GM23338 (cell line): ENCODE data around the gene TEX13B. TPM values are rescaled to one million over a fixed set of nuclear protein-coding genes. Genes with fewer than 3 reads are reported as not detected.

Experiments
- ATAC-seq: fragments of 200-7000 bp; cut with Tn5 transposase; 3 replicates; pipeline ENCODE4 v1.9.1; 2020
- DNase-seq: peaks from one replicate; pipeline ENCODE4 v3.0.0-alpha.2; 2015; ENCODE audit warnings: low spot score
- H2AFZ ChIP-seq: fragments of 200-600 bp; sonication (generic); 2 replicates; pipeline ENCODE4 v1.8.0; 2016; ENCODE audit warnings: antibody characterized with exemption, mild to moderate bottlenecking, moderate library complexity
- H3F3A ChIP-seq: fragments of 200-600 bp; sonication (generic); replicated peaks from 2 replicates; pipeline ENCODE4 v1.8.0; 2017; ENCODE audit warnings: antibody characterized with exemption, mixed run types, low read depth
- H3K27ac ChIP-seq: fragments of 200-600 bp; sonication (generic); 2 replicates; pipeline ENCODE4 v1.6.1; 2016; ENCODE audit warnings: low read depth
- H3K27me3 ChIP-seq: fragments of 200-600 bp; sonication (generic); 2 replicates; pipeline ENCODE4 v1.8.0; 2016; ENCODE audit warnings: mild to moderate bottlenecking, mixed run types, moderate library complexity; ENCODE audit not compliant: insufficient read depth
- H3K36me3 ChIP-seq: fragments of 200-600 bp; sonication (generic); 2 replicates; pipeline ENCODE4 v1.8.0; 2016; ENCODE audit warnings: mild to moderate bottlenecking; ENCODE audit not compliant: insufficient read depth
- H3K4me1 ChIP-seq: fragments of 200-600 bp; sonication (generic); 2 replicates; pipeline ENCODE4 v1.8.0; 2016; ENCODE audit warnings: mild to moderate bottlenecking, moderate library complexity; ENCODE audit not compliant: insufficient read depth
- H3K4me2 ChIP-seq: fragments of 200-600 bp; sonication (generic); 2 replicates; pipeline ENCODE4 v1.7.1; 2017; ENCODE audit warnings: mixed run types
- H3K4me3 ChIP-seq: fragments of 200-600 bp; sonication (generic); 2 replicates; pipeline ENCODE4 v1.6.1; 2016; ENCODE audit warnings: mixed run types
- H3K79me2 ChIP-seq: fragments of 200-600 bp; sonication (generic); replicated peaks from 2 replicates; pipeline ENCODE4 v1.8.0; 2017; ENCODE audit warnings: mild to moderate bottlenecking; ENCODE audit not compliant: insufficient read depth
- H3K9me2 ChIP-seq: fragments of 200-600 bp; sonication (generic); 2 replicates; pipeline ENCODE4 v1.8.0; 2017; ENCODE audit not compliant: insufficient read depth
- H4K20me1 ChIP-seq: fragments of 200-600 bp; sonication (generic); replicated peaks from 2 replicates; pipeline ENCODE4 v1.8.0; 2017; ENCODE audit warnings: mild to moderate bottlenecking; ENCODE audit not compliant: insufficient read depth
- H3K27ac Mint-ChIP-seq: 2 replicates; pipeline ENCODE4 v1.8.0; 2020; ENCODE audit warnings: inconsistent platforms, mild to moderate bottlenecking, moderate library complexity, mixed read lengths
- H3K27me3 Mint-ChIP-seq: 3 replicates; pipeline ENCODE4 v1.8.0; 2022; ENCODE audit warnings: low read depth, mild to moderate bottlenecking, moderate library complexity, mixed read lengths, inconsistent platforms; ENCODE audit not compliant: insufficient read depth, poor library complexity
- H3K36me3 Mint-ChIP-seq: 3 replicates; pipeline ENCODE4 v1.8.0; 2021; ENCODE audit warnings: low read depth, mild to moderate bottlenecking, inconsistent platforms, moderate library complexity, mixed read lengths
- H3K4me1 Mint-ChIP-seq: 3 replicates; pipeline ENCODE4 v1.8.0; 2020; ENCODE audit warnings: mild to moderate bottlenecking, inconsistent platforms, mixed read lengths
- H3K4me3 Mint-ChIP-seq: 3 replicates; pipeline ENCODE4 v1.8.0; 2021; ENCODE audit warnings: moderate library complexity, mild to moderate bottlenecking, inconsistent platforms, mixed read lengths
- H3K9me3 Mint-ChIP-seq: 3 replicates; pipeline ENCODE4 v1.8.0; 2020; ENCODE audit warnings: moderate library complexity, mild to moderate bottlenecking, inconsistent platforms, mixed read lengths
- EZH2 ChIP-seq: fragments of 200-600 bp; sonication (generic); IDR thresholded peaks from one replicate; pipeline ENCODE4 v1.8.0; 2017; ENCODE audit warnings: antibody characterized with exemption, mild to moderate bottlenecking, low read depth; ENCODE audit not compliant: unreplicated experiment
- EZH2phosphoT487 ChIP-seq: fragments of 200-600 bp; sonication (generic); IDR thresholded peaks from one replicate; pipeline ENCODE4 v1.8.1; 2018; ENCODE audit warnings: antibody characterized with exemption; ENCODE audit not compliant: unreplicated experiment
- JUNB ChIP-seq: IDR thresholded peaks from one replicate; pipeline ENCODE4 v1.6.1; 2016; ENCODE audit warnings: antibody characterized with exemption; ENCODE audit not compliant: unreplicated experiment
- NANOG ChIP-seq: IDR thresholded peaks from 2 replicates; pipeline ENCODE4 v1.6.1; 2016; ENCODE audit warnings: antibody characterized with exemption, borderline replicate concordance
- POLR2AphosphoS5 ChIP-seq: IDR thresholded peaks from 2 replicates; pipeline ENCODE4 v1.6.1; 2016; ENCODE audit warnings: antibody characterized with exemption, low read depth
- STAT1 ChIP-seq: IDR thresholded peaks from one replicate; pipeline ENCODE4 v1.6.1; 2016; ENCODE audit warnings: antibody characterized with exemption; ENCODE audit not compliant: unreplicated experiment
- ZNF114 ChIP-seq: fragments of 250-450 bp; sonication (Bioruptor Pico); IDR thresholded peaks from 2 replicates; pipeline ENCODE4 v1.5.0; 2020; ENCODE audit warnings: mild to moderate bottlenecking, moderate library complexity
- ZNF331 ChIP-seq: fragments of 250-450 bp; sonication (Bioruptor Pico); IDR thresholded peaks from 2 replicates; pipeline ENCODE4 v1.5.0; 2020; ENCODE audit warnings: low read depth, mild to moderate bottlenecking, moderate library complexity
- polyA plus RNA-seq: library from polyadenylated mRNA; unstranded; fragments of >200 nt; fragmentation: Nextera tagmentation; extraction: Ambion mirVana; gene quantifications from 2 replicates; pipeline ENCODE4 v1.2.1, GENCODE V29; 2016
- total RNA-seq: library from RNA; depleted of rRNA; stranded (reverse); fragments of >200 nt; shearing (Covaris generic); gene quantifications from 2 replicates; pipeline ENCODE4 v1.2.3, GENCODE V29; 2014
- TF ChIP-seq, protein P1 (sequence below): fragments of 250-450 bp; sonication (Bioruptor Pico); IDR thresholded peaks from 2 replicates; pipeline ENCODE4 v1.5.0; 2020; ENCODE audit warnings: mild to moderate bottlenecking, moderate library complexity
- TF ChIP-seq, protein P2 (sequence below): IDR thresholded peaks from 2 replicates; pipeline ENCODE4 v1.6.1; 2016; ENCODE audit warnings: antibody characterized with exemption

Gene TEX13B
- total and polyA plus RNA-seq, 2 experiments from 2014 or later: 0.16 TPM; not detected in 1

DNA sequence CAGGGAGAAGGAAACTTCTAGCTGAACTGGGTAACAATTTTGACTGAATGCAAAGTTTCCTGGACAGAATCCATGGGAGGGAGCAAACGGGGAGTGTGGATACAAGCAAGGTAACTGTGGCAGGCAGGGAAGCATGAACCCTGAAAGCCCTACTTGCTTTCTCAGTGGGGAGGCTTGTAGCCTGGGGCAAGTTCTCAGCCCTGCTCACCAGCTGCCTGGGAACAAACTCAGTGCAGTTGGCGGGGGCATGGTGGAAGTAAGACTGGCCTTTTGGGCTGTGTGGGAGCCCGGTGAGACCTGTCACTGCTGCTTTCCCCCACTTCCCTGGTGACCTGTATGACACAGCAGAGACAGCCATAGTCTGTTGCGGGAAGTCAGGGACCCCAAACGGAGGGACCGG is 14.0 kb upstream of the TEX13B start (continued):
- TF ChIP-seq, protein P1, sequence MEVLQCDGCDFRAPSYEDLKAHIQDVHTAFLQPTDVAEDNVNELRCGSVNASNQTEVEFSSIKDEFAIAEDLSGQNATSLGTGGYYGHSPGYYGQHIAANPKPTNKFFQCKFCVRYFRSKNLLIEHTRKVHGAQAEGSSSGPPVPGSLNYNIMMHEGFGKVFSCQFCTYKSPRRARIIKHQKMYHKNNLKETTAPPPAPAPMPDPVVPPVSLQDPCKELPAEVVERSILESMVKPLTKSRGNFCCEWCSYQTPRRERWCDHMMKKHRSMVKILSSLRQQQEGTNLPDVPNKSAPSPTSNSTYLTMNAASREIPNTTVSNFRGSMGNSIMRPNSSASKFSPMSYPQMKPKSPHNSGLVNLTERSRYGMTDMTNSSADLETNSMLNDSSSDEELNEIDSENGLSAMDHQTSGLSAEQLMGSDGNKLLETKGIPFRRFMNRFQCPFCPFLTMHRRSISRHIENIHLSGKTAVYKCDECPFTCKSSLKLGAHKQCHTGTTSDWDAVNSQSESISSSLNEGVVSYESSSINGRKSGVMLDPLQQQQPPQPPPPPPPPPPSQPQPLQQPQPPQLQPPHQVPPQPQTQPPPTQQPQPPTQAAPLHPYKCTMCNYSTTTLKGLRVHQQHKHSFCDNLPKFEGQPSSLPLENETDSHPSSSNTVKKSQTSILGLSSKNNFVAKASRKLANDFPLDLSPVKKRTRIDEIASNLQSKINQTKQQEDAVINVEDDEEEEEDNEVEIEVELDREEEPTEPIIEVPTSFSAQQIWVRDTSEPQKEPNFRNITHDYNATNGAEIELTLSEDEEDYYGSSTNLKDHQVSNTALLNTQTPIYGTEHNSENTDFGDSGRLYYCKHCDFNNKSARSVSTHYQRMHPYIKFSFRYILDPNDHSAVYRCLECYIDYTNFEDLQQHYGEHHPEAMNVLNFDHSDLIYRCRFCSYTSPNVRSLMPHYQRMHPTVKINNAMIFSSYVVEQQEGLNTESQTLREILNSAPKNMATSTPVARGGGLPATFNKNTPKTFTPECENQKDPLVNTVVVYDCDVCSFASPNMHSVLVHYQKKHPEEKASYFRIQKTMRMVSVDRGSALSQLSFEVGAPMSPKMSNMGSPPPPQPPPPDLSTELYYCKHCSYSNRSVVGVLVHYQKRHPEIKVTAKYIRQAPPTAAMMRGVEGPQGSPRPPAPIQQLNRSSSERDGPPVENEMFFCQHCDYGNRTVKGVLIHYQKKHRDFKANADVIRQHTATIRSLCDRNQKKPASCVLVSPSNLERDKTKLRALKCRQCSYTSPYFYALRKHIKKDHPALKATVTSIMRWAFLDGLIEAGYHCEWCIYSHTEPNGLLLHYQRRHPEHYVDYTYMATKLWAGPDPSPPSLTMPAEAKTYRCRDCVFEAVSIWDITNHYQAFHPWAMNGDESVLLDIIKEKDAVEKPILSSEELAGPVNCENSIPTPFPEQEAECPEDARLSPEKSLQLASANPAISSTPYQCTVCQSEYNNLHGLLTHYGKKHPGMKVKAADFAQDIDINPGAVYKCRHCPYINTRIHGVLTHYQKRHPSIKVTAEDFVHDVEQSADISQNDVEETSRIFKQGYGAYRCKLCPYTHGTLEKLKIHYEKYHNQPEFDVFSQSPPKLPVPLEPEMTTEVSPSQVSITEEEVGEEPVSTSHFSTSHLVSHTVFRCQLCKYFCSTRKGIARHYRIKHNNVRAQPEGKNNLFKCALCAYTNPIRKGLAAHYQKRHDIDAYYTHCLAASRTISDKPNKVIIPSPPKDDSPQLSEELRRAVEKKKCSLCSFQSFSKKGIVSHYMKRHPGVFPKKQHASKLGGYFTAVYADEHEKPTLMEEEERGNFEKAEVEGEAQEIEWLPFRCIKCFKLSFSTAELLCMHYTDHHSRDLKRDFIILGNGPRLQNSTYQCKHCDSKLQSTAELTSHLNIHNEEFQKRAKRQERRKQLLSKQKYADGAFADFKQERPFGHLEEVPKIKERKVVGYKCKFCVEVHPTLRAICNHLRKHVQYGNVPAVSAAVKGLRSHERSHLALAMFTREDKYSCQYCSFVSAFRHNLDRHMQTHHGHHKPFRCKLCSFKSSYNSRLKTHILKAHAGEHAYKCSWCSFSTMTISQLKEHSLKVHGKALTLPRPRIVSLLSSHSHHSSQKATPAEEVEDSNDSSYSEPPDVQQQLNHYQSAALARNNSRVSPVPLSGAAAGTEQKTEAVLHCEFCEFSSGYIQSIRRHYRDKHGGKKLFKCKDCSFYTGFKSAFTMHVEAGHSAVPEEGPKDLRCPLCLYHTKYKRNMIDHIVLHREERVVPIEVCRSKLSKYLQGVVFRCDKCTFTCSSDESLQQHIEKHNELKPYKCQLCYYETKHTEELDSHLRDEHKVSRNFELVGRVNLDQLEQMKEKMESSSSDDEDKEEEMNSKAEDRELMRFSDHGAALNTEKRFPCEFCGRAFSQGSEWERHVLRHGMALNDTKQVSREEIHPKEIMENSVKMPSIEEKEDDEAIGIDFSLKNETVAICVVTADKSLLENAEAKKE (CRISPR knock-in tag): no peak
- TF ChIP-seq ZNF114 (CRISPR knock-in tag): no peak

DNA sequence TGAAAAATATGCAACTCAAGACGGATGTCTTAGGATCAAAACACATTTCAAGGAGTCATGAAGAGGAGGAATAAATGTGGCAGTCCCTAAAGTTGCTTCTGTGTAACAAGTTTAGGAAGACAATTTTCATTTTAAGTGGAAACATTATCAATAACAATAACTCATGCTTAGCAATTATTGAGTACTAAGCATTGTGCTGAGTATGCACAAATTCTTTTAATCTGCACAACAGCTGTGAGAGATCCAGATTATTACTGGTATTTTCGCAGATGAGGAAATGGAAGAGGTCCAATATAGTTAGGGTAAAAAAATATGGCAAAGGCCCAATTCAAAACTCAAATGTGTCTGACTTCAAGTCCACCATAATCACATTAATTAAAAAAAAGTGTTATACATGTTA is 2.9 kb upstream of the TEX13B start:
- H3K36me3 ChIP-seq: no peaks in the 10 kb centered on the region
- H3K9me3 Mint-ChIP-seq: no peaks in the 10 kb centered on the region; the same call in 2 of the 3 replicates
- no peak overlapping the region for H3K4me3 ChIP-seq
- H3K9me2 ChIP-seq: no peaks in the 10 kb centered on the region
- no peaks in the 10 kb centered on the region for H3K79me2 ChIP-seq
- no peak overlapping the region for H2AFZ ChIP-seq
- H3K4me3 Mint-ChIP-seq: no peak overlapping the region
- peaks cover 2% of the 10 kb centered on the region for H3K27me3 Mint-ChIP-seq
- H3K4me1 ChIP-seq: no peaks in the 10 kb centered on the region
- no peak overlapping the region for H3K27ac ChIP-seq
- no peaks in the 10 kb centered on the region for H3F3A ChIP-seq
- no peaks in the 10 kb centered on the region for H4K20me1 ChIP-seq
- no peaks in the 10 kb centered on the region for H3K27me3 ChIP-seq
- no peak for TF ChIP-seq ZNF331 (CRISPR knock-in tag)
- TF ChIP-seq POLR2AphosphoS5: no peak
- TF ChIP-seq ZNF114 (CRISPR knock-in tag): no peak
- TF ChIP-seq, protein P1 (CRISPR knock-in tag): no peak
- no peak for TF ChIP-seq EZH2phosphoT487
- no peak for TF ChIP-seq STAT1
- no peak for TF ChIP-seq JUNB
- TF ChIP-seq EZH2: no peak
- TF ChIP-seq NANOG: no peak
- TF ChIP-seq, protein P2, sequence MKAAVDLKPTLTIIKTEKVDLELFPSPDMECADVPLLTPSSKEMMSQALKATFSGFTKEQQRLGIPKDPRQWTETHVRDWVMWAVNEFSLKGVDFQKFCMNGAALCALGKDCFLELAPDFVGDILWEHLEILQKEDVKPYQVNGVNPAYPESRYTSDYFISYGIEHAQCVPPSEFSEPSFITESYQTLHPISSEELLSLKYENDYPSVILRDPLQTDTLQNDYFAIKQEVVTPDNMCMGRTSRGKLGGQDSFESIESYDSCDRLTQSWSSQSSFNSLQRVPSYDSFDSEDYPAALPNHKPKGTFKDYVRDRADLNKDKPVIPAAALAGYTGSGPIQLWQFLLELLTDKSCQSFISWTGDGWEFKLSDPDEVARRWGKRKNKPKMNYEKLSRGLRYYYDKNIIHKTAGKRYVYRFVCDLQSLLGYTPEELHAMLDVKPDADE: no peak
- ATAC-seq: no peak
- no peak overlapping the region for H3K4me2 ChIP-seq
- H3K27ac Mint-ChIP-seq: no peak overlapping the region
- DNase-seq: no peak
- peaks cover 35% of the 10 kb centered on the region; the same call in 2 of the 3 replicates for H3K36me3 Mint-ChIP-seq
- peaks cover 9% of the 10 kb centered on the region; the same call in 2 of the 3 replicates for H3K4me1 Mint-ChIP-seq
